HCT116 (cell line): ENCODE measurements around the gene DBNL. TPM values are rescaled to one million over a fixed set of nuclear protein-coding genes. Genes with fewer than 3 reads are reported as not detected.

Experiments
- ATAC-seq: fragments of 200-7000 bp; cut with Tn5 transposase; 2 replicates; pipeline ENCODE4 v1.9.1; 2020; ENCODE audit warnings: mild to moderate bottlenecking, moderate library complexity
- BruUV-seq: library from RNA; stranded (reverse); fragments of 400-500 nt; replicated peaks from 2 replicates; lab custom pipeline; 2021; lab: Mats Ljungman, UMichigan
- CTCF ChIA-PET: fragments of 300-600 bp; sonication (Branson Sonifier 250); formaldehyde crosslinking; loops from one replicate; lab custom pipeline; 2021; ENCODE audit warnings: antibody characterized with exemption; lab: Charles Lee
- POLR2A ChIA-PET: fragments of 300-600, 350-600 bp; sonication (Branson Sonifier 250); formaldehyde crosslinking; loops from one replicate; lab custom pipeline; 2021; ENCODE audit warnings: antibody characterized with exemption; lab: Charles Lee
- RAD21 ChIA-PET, 2 experiments: fragments of 300-600 bp; sonication (Branson Sonifier 250); formaldehyde crosslinking; loops; one replicate each; lab custom pipeline; 2023; ENCODE audit warnings: low total read pairs in 2 of 2; ENCODE audit not compliant: uncharacterized antibody in 2 of 2, unreplicated experiment in 2 of 2, low non-redundant PET in 1 of 2; lab: Charles Lee
- DNase-seq: peaks from one replicate; pipeline ENCODE4 v3.0.0-alpha.2; 2010; ENCODE audit warnings: low read depth, low spot score
- H2AFZ ChIP-seq: fragments of 200-600 bp; shearing (Covaris generic), sonication (generic); 2 replicates; pipeline ENCODE4 v1.6.1; 2017; ENCODE audit warnings: low read depth, mixed run types, mixed read lengths, antibody characterized with exemption, low read length; ENCODE audit not compliant: poor library complexity, severe bottlenecking
- H3K27ac ChIP-seq: 2 replicates; pipeline ENCODE4 v1.5.1; 2012; ENCODE audit warnings: low read depth, low read length
- H3K27me3 ChIP-seq: fragments of 200-600 bp; sonication (generic); 2 replicates; pipeline ENCODE4 v1.6.1; 2016; ENCODE audit warnings: mixed run types, low read length, mixed read lengths; ENCODE audit not compliant: insufficient read depth
- H3K36me3 ChIP-seq, 2 experiments: fragments of 200-500 bp in 1 of 2; fragments of 200-600 bp in 1 of 2; sonication (Bioruptor generic) in 1 of 2; sonication (generic) in 1 of 2; 2 replicates each; pipeline versions ENCODE4 v1.5.1 to v1.6.1; 2014 to 2016; ENCODE audit warnings: low read length in 2 of 2, inconsistent platforms in 1 of 2, mixed read lengths in 1 of 2, mixed run types in 1 of 2; ENCODE audit not compliant: insufficient read depth in 2 of 2, control insufficient read depth in 1 of 2
- H3K4me1 ChIP-seq, 2 experiments: fragments of 200-600 bp in 1 of 2; sonication (generic) in 1 of 2; 2 replicates each; pipeline versions ENCODE4 v1.5.1 to v1.6.1; 2012 to 2017; ENCODE audit warnings: low read length in 2 of 2, inconsistent platforms in 1 of 2, mild to moderate bottlenecking in 1 of 2, mixed read lengths in 1 of 2, mixed run types in 1 of 2, moderate library complexity in 1 of 2; ENCODE audit not compliant: insufficient read depth in 2 of 2, control insufficient read depth in 1 of 2
- H3K4me2 ChIP-seq: fragments of 200-600 bp; sonication (generic); 2 replicates; pipeline ENCODE4 v1.6.1; 2017; ENCODE audit warnings: mixed run types, low read length, mixed read lengths
- H3K4me3 ChIP-seq, 2 experiments: fragments of 200-600 bp in 1 of 2; sonication (generic) in 1 of 2; replicated peaks in 1 of 2; 2 replicates each; pipeline ENCODE4 v1.5.1; 2011 to 2016; ENCODE audit warnings: low read length in 2 of 2, control low read depth in 1 of 2, low read depth in 1 of 2, mild to moderate bottlenecking in 1 of 2, mixed read lengths in 1 of 2, mixed run types in 1 of 2
- H3K79me2 ChIP-seq: fragments of 200-600 bp; sonication (generic); 2 replicates; pipeline ENCODE4 v1.6.1; 2017; ENCODE audit warnings: mild to moderate bottlenecking, mixed run types, low read length, moderate library complexity, mixed read lengths; ENCODE audit not compliant: insufficient read depth
- H3K9ac ChIP-seq: fragments of 200-600 bp; sonication (generic); 2 replicates; pipeline ENCODE4 v1.6.1; 2016; ENCODE audit warnings: low read length, mixed read lengths
- H3K9me2 ChIP-seq: fragments of 200-600 bp; sonication (generic), shearing (Covaris generic); 2 replicates; pipeline ENCODE4 v1.6.1; 2017; ENCODE audit warnings: mixed run types, mild to moderate bottlenecking, moderate library complexity; ENCODE audit not compliant: insufficient read depth
- H3K9me3 ChIP-seq, 2 experiments: fragments of 200-500 bp in 1 of 2; fragments of 200-600 bp in 1 of 2; sonication (Bioruptor generic) in 1 of 2; sonication (generic) in 1 of 2; 2 replicates each; pipeline ENCODE4 v1.6.1; 2014 to 2017; ENCODE audit warnings: low read length in 2 of 2, mixed read lengths in 2 of 2, inconsistent platforms in 1 of 2, low read depth in 1 of 2, mild to moderate bottlenecking in 1 of 2, mixed run types in 1 of 2, moderate library complexity in 1 of 2; ENCODE audit not compliant: control insufficient read depth in 1 of 2, insufficient read depth in 1 of 2
- H4K20me1 ChIP-seq: fragments of 200-600 bp; sonication (generic), shearing (Covaris generic); 2 replicates; pipeline ENCODE4 v1.6.1; 2017; ENCODE audit warnings: mixed run types, mild to moderate bottlenecking, moderate library complexity; ENCODE audit not compliant: insufficient read depth
- ATF3 ChIP-seq: IDR thresholded peaks from 2 replicates; pipeline ENCODE4 v1.6.1; 2012
- CEBPB ChIP-seq: IDR thresholded peaks from 2 replicates; pipeline ENCODE4 v1.6.1; 2012; ENCODE audit warnings: low read depth
- EZH2 ChIP-seq: fragments of 200-600 bp; sonication (generic); IDR thresholded peaks from 2 replicates; pipeline ENCODE4 v1.6.1; 2017; ENCODE audit warnings: antibody characterized with exemption, mixed run types
- EZH2phosphoT487 ChIP-seq: fragments of 200-600 bp; IDR thresholded peaks from 2 replicates; pipeline ENCODE4 v1.6.1; 2018; ENCODE audit warnings: antibody characterized with exemption, borderline replicate concordance
- FOSL1 ChIP-seq: IDR thresholded peaks from 2 replicates; pipeline ENCODE4 v1.6.1; 2012; ENCODE audit warnings: low read depth
- POLR2A ChIP-seq: IDR thresholded peaks from 2 replicates; pipeline ENCODE4 v1.7.0; 2011; ENCODE audit warnings: borderline replicate concordance; ENCODE audit not compliant: insufficient read depth, insufficient read length; ENCODE audit errors: extremely low read depth
- POLR2AphosphoS5 ChIP-seq: IDR thresholded peaks from 2 replicates; pipeline ENCODE4 v1.6.1; 2011; ENCODE audit warnings: mild to moderate bottlenecking, low read depth, low read length, moderate library complexity
- RAD21 ChIP-seq: IDR thresholded peaks from 2 replicates; pipeline ENCODE4 v1.6.1; 2012; ENCODE audit warnings: low read depth, mild to moderate bottlenecking
- TCF7L2 ChIP-seq: IDR thresholded peaks from 2 replicates; pipeline ENCODE4 v1.7.0; 2011; ENCODE audit warnings: borderline replicate concordance, inconsistent platforms; ENCODE audit not compliant: insufficient read depth, insufficient read length; ENCODE audit errors: extremely low read depth
- ZBTB33 ChIP-seq: IDR thresholded peaks from 2 replicates; pipeline ENCODE4 v1.6.1; 2011; ENCODE audit warnings: mild to moderate bottlenecking, low read length, moderate library complexity; ENCODE audit not compliant: insufficient replicate concordance; ENCODE audit errors: extremely low read depth
- ZFX ChIP-seq: fragments of 450-650 bp; IDR thresholded peaks from 2 replicates; pipeline ENCODE4 v1.6.1; 2017
- ZNF274 ChIP-seq: fragments of 200-500 bp; sonication (Bioruptor generic); IDR thresholded peaks from 2 replicates; pipeline ENCODE4 v1.6.1; 2014; ENCODE audit warnings: mild to moderate bottlenecking, low read depth, low read length, inconsistent platforms
- intact Hi-C: fragments of 100-400 bp; cut with micrococcal nuclease; formaldehyde crosslinking; loops from 2 replicates; pipeline ENCODE4 v1.10.0; 2022
- total RNA-seq: library from RNA; stranded (reverse); gene quantifications from one replicate; pipeline ENCODE4 v1.2.1, GENCODE V29; 2021; ENCODE audit not compliant: unreplicated experiment
- TF ChIP-seq, protein P1 (sequence below), 3 experiments: fragments of 200-600 bp in 1 of 3; sonication (generic) in 1 of 3; IDR thresholded peaks in 2 of 3; conservative IDR thresholded peaks in 1 of 3; 2 replicates each; pipeline ENCODE4 v1.5.1; 2012 to 2017; ENCODE audit warnings: low read depth in 2 of 3, low read length in 2 of 3, antibody characterized with exemption in 1 of 3, borderline replicate concordance in 1 of 3, control low read depth in 1 of 3, mild to moderate bottlenecking in 1 of 3, mixed read lengths in 1 of 3, mixed run types in 1 of 3, moderate library complexity in 1 of 3; ENCODE audit not compliant: insufficient read depth in 1 of 3

Gene DBNL
- total RNA-seq, 1 experiment from 2014 or later: 39.4 TPM

DNA sequence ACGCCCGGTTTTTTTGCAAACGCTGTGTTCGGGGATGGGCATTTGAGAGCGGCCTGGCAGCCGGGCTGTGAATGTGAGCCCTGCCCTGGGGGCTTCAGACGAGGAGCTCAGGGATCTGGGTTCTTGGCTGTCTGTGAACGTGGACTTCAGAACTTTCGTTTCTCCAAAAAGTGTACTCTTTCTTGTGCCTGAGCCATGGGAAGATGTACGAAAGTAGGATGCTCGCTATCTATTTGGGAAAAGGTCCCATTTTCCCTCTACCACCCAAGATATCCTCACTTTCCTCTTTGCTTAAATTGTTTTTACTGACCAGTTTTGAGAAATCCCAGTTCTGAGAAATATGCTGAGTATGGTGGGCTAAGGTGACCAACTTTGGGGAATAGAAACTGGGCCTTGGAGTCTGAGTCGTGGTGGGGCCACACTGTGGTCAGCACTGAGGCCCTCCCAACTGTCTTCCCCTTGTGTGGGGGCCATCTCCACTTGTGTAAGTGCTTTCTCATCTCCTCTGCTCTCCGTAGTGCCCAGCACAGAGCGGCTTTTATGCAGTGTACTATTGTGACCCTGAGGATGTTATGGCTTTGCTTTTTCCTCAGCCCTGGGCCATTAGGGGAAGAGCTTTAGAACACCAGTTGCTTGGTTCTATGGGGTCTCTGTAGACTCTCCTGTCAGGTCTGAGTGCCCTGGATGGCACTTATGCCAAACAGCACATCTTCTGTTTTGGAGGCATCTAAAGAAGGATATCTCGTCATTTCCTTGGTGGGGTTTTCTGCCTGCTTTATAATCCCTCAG is 918 bp downstream of the DBNL start:
- CTCF ChIA-PET: no interaction called here
- POLR2A ChIA-PET: no interaction called here
- DNase-seq (no peak), ATAC-seq (no peak)
- Histone ChIP-seq H3K4me2 (peak overlapping the region; percentile 91), H3K27me3 (no peaks in the 10 kb centered on the region), H3K4me1 (peaks cover 4 to 18% of the 10 kb centered on the region in 2 experiments; a peak in 2 of 4 replicates), H3K79me2 (peaks cover 50% of the 10 kb centered on the region), H3K9me2 (no peaks in the 10 kb centered on the region), H4K20me1 (no peaks in the 10 kb centered on the region), H3K9ac (peak overlapping the region; percentile 84), H3K9me3 (no peaks in the 10 kb centered on the region), H2AFZ (no peak overlapping the region), H3K27ac (peak overlapping the region; percentile 80), H3K36me3 (peaks cover 3 to 7% of the 10 kb centered on the region in 2 experiments; a peak in 3 of 4 replicates), H3K4me3 (peak overlapping the region; percentile 90 to 97)
- RAD21 ChIA-PET: interaction anchor here in 1 of 2 experiments (1.3 kb wide), 1 partner anchor 26 kb away, joined by 4 read pairs; no protein-coding TSS in a partner anchor
- TSS peak; percentile 47 for BruUV-seq
- no peak for TF ChIP-seq POLR2AphosphoS5
- no peak for TF ChIP-seq EZH2
- 0 out of 2 replicates have a peak, but pooled peaks have one; percentile 41 for TF ChIP-seq ZFX
- no peak for TF ChIP-seq ATF3
- TF ChIP-seq RAD21: no peak
- TF ChIP-seq CEBPB: no peak
- TF ChIP-seq FOSL1: no peak
- intact Hi-C loops: no loop called here

DNA sequence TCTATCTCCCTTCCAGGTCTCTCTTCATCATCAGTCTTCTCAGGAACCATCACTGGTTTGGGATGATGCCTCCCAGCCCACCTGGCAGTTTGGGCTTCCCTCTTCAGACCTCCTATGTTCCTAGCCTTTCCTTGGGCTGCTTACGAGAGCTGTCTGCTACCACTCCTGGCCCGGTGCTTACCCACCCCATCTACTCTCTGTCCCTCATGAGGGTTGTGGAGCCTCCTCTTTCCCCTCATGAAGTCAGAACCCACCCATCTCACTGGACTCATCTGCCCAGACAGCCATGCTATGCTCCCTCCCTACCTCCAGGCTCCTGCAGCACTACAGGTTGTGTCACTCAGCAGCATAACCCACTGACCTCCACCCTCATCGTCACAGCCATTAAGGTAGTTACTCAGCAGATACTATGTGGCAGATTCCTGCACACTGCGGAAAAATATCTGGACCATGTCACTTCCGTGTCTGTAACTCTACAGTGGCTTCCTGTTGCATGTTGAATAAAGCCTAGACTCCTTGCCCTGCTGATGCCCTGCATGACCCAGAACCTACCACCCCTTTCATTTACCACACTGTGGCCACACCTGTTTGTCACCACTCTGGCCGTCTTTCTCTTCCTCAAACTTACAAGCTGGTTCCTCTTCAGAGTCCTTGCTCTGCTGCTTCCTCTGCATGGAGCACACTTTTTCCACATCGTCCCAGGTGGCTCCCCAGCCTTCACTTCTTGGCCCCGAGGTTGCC is 2.0 kb downstream of the DBNL start:
- RAD21 ChIA-PET: no interaction called here
- peaks cover 4 to 18% of the 10 kb centered on the region in 2 experiments; a peak in 2 of 4 replicates for H3K4me1 ChIP-seq
- POLR2A ChIA-PET: no interaction called here
- H3K4me3 ChIP-seq: no peak overlapping the region
- H3K27ac ChIP-seq: no peak overlapping the region
- H3K27me3 ChIP-seq: no peaks in the 10 kb centered on the region
- CTCF ChIA-PET: no interaction called here
- ATAC-seq (no peak), DNase-seq (no peak)
- intact Hi-C loops: no loop called here
- H3K79me2 ChIP-seq: peaks cover 54% of the 10 kb centered on the region
- H3K9ac ChIP-seq: no peak overlapping the region
- H3K9me3 ChIP-seq: no peaks in the 10 kb centered on the region
- no peak overlapping the region for H3K4me2 ChIP-seq
- H4K20me1 ChIP-seq: no peaks in the 10 kb centered on the region
- TF ChIP-seq EZH2phosphoT487 (no peak), POLR2A (no peak), ZBTB33 (no peak), ZNF274 (no peak), TCF7L2 (no peak)
- TF ChIP-seq, protein P1, sequence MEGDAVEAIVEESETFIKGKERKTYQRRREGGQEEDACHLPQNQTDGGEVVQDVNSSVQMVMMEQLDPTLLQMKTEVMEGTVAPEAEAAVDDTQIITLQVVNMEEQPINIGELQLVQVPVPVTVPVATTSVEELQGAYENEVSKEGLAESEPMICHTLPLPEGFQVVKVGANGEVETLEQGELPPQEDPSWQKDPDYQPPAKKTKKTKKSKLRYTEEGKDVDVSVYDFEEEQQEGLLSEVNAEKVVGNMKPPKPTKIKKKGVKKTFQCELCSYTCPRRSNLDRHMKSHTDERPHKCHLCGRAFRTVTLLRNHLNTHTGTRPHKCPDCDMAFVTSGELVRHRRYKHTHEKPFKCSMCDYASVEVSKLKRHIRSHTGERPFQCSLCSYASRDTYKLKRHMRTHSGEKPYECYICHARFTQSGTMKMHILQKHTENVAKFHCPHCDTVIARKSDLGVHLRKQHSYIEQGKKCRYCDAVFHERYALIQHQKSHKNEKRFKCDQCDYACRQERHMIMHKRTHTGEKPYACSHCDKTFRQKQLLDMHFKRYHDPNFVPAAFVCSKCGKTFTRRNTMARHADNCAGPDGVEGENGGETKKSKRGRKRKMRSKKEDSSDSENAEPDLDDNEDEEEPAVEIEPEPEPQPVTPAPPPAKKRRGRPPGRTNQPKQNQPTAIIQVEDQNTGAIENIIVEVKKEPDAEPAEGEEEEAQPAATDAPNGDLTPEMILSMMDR (IDR thresholded peaks at IDR 0.05 in 2 of 3, conservative IDR thresholded peaks at IDR 0.05 in 1 of 3; ENCODE audit: borderline replicate concordance in 1 of 3, insufficient read depth in 1 of 3, low read depth in 2 of 3, low read length in 2 of 3): no peak
- no peaks in the 10 kb centered on the region for H3K9me2 ChIP-seq
- H2AFZ ChIP-seq: no peak overlapping the region
- BruUV-seq: no TSS peak
- H3K36me3 ChIP-seq: peaks cover 5 to 18% of the 10 kb centered on the region in 2 experiments; a peak in 3 of 4 replicates
